Astrocyte of the hippocampus (primary cell): Measurements from ENCODE around the gene SBNO2.
A peak's percentile ranks its signal among the peaks of the same experiment; 100 is the strongest.

Experiments used
- DNase-seq: peaks from one replicate; pipeline ENCODE4 v3.0.0; 2011; ENCODE audit warnings: low read depth, low spot score

The SBNO2 gene

GRCh38 chr19:1076046-1076386 lies 98.1 kb downstream of the SBNO2 start:
- DNase-seq = no peak

- DNase-seq = peak; percentile 46
Observed at GRCh38 chr19:1074544-1075283, 99.4 kb downstream of the SBNO2 start.

GRCh38 chr19:1073956-1074517 lies 100.0 kb downstream of the SBNO2 start:
- no peak for DNase-seq

GRCh38 chr19:1073063-1073955 lies 100.8 kb downstream of the SBNO2 start:
- no peak for DNase-seq

- no peak for DNase-seq
Observed at GRCh38 chr19:1072371-1073015, 101.6 kb downstream of the SBNO2 start.

- DNase-seq = no peak
Observed at GRCh38 chr19:1070931-1071791, 102.9 kb downstream of the SBNO2 start.

GRCh38 chr19:1070576-1070930 lies 103.5 kb downstream of the SBNO2 start:
- no peak for DNase-seq

- no peak for DNase-seq
Observed at GRCh38 chr19:1069009-1069779, 104.9 kb downstream of the SBNO2 start.

GRCh38 chr19:1068009-1069001 lies 105.8 kb downstream of the SBNO2 start:
- DNase-seq = no peak

- no peak for DNase-seq
Observed at GRCh38 chr19:1067341-1067957, 106.6 kb downstream of the SBNO2 start.

- no peak for DNase-seq
Observed at GRCh38 chr19:1066748-1067340, 107.2 kb downstream of the SBNO2 start, which contains the start of gene ARHGAP45. Gene ARHGAP45, plus strand, starts transcription at chr19:1067167. Its CDS starts 239 bp downstream, at chr19:1067406.

- no peak for DNase-seq
Observed at GRCh38 chr19:1066251-1066747, 107.8 kb downstream of the SBNO2 start.

- no peak for DNase-seq
Observed at GRCh38 chr19:1065606-1066109, 108.4 kb downstream of the SBNO2 start.

GRCh38 chr19:1064661-1065605 lies 109.1 kb downstream of the SBNO2 start:
- DNase-seq = peak; percentile 86

GRCh38 chr19:1063909-1064660 lies 110.0 kb downstream of the SBNO2 start:
- no peak for DNase-seq
